PC-3 (cell line): ENCODE data around the gene PHC2. TPM values are rescaled to one million over a fixed set of nuclear protein-coding genes. Genes with fewer than 3 reads are reported as not detected.

ENCODE experiments used
- ATAC-seq: fragments of 200-7000 bp; cut with Tn5 transposase; 2 replicates; pipeline ENCODE4 v1.9.1; 2020; ENCODE audit warnings: mild to moderate bottlenecking, moderate library complexity
- BruUV-seq: library from RNA; stranded (reverse); fragments of 400-500 nt; replicated peaks from 2 replicates; lab custom pipeline; 2021; lab: Mats Ljungman, UMichigan
- CTCF ChIA-PET: fragments of 300-600 bp; sonication (Branson Sonifier 250); formaldehyde crosslinking; loops from one replicate; lab custom pipeline; 2022; ENCODE audit warnings: antibody characterized with exemption; lab: Charles Lee
- POLR2A ChIA-PET: fragments of 300-600 bp; sonication (Branson Sonifier 250); formaldehyde crosslinking; loops from one replicate; lab custom pipeline; 2022; ENCODE audit warnings: antibody characterized with exemption; ENCODE audit not compliant: unreplicated experiment; lab: Charles Lee
- DNase-seq: peaks from one replicate; pipeline ENCODE4 v3.0.0-alpha.2; 2015
- H2AFZ ChIP-seq: fragments of 300-600 bp; sonication (generic); 2 replicates; pipeline ENCODE4 v1.6.0; 2016; ENCODE audit warnings: antibody characterized with exemption, low read length
- H3F3A ChIP-seq: fragments of 300-600 bp; sonication (generic); one replicate; pipeline ENCODE4 v1.6.0; 2017; ENCODE audit warnings: antibody characterized with exemption, low read length, control low read depth, mild to moderate bottlenecking; ENCODE audit not compliant: unreplicated experiment
- H3K27ac ChIP-seq: fragments of 300-600 bp; sonication (generic); 2 replicates; pipeline ENCODE4 v1.5.1; 2016; ENCODE audit warnings: mild to moderate bottlenecking, low read length
- H3K27me3 ChIP-seq: fragments of 300-600 bp; sonication (generic); 2 replicates; pipeline ENCODE4 v1.6.1; 2016; ENCODE audit warnings: low read length, mixed read lengths
- H3K36me3 ChIP-seq: fragments of 300-600 bp; sonication (generic); 2 replicates; pipeline ENCODE4 v1.6.1; 2016; ENCODE audit warnings: low read depth, mixed run types, low read length, mixed read lengths
- H3K4me1 ChIP-seq: fragments of 300-600 bp; sonication (generic); 2 replicates; pipeline ENCODE4 v1.5.1; 2016; ENCODE audit warnings: low read length; ENCODE audit not compliant: insufficient read depth
- H3K4me2 ChIP-seq: fragments of 300-600 bp; sonication (generic); 2 replicates; pipeline ENCODE4 v1.6.0; 2016; ENCODE audit warnings: low read length
- H3K4me3 ChIP-seq: fragments of 300-600 bp; sonication (generic); 2 replicates; pipeline ENCODE4 v1.5.1; 2016; ENCODE audit warnings: mild to moderate bottlenecking, low read length, mixed read lengths
- H3K79me2 ChIP-seq: fragments of 300-600 bp; sonication (generic); 2 replicates; pipeline ENCODE4 v1.6.1; 2017; ENCODE audit warnings: low read length, mixed read lengths
- H3K9ac ChIP-seq: fragments of 300-600 bp; sonication (generic); 2 replicates; pipeline ENCODE4 v1.6.0; 2016; ENCODE audit warnings: mild to moderate bottlenecking, low read length
- H3K9me2 ChIP-seq: fragments of 300-600 bp; sonication (generic); replicated peaks from 2 replicates; pipeline ENCODE4 v1.6.1; 2016; ENCODE audit warnings: mixed run types, low read length, mixed read lengths
- H3K9me3 ChIP-seq: fragments of 300-600 bp; sonication (generic); 2 replicates; pipeline ENCODE4 v1.6.1; 2016; ENCODE audit warnings: low read length, mixed read lengths
- H4K20me1 ChIP-seq: fragments of 300-600 bp; sonication (generic); 2 replicates; pipeline ENCODE4 v1.6.1; 2016; ENCODE audit warnings: low read length, mixed read lengths
- EZH2 ChIP-seq: fragments of 300-600 bp; sonication (generic); IDR thresholded peaks from one replicate; pipeline ENCODE4 v1.6.1; 2017; ENCODE audit warnings: antibody characterized with exemption, mild to moderate bottlenecking, low read length; ENCODE audit not compliant: unreplicated experiment
- EZH2phosphoT487 ChIP-seq: fragments of 300-600 bp; sonication (generic); IDR thresholded peaks from 2 replicates; pipeline ENCODE4 v1.6.1; 2018; ENCODE audit warnings: mild to moderate bottlenecking, antibody characterized with exemption, low read length, borderline replicate concordance
- intact Hi-C: fragments of 100-400 bp; cut with micrococcal nuclease; formaldehyde crosslinking; loops from 2 replicates; pipeline ENCODE4 v1.9.0; 2023
- total RNA-seq: library from RNA; depleted of rRNA; stranded (reverse); fragments of >200 nt; gene quantifications from 2 replicates; pipeline ENCODE4 v1.2.3, GENCODE V29; 2014
- TF ChIP-seq, protein P1 (sequence below): fragments of 300-600 bp; sonication (generic); conservative IDR thresholded peaks from 2 replicates; pipeline ENCODE4 v1.5.1; 2017; ENCODE audit warnings: antibody characterized with exemption, low read depth, mild to moderate bottlenecking, low read length

PHC2 gene
- total RNA-seq, 1 experiment from 2014 or later = 134 TPM

DNA sequence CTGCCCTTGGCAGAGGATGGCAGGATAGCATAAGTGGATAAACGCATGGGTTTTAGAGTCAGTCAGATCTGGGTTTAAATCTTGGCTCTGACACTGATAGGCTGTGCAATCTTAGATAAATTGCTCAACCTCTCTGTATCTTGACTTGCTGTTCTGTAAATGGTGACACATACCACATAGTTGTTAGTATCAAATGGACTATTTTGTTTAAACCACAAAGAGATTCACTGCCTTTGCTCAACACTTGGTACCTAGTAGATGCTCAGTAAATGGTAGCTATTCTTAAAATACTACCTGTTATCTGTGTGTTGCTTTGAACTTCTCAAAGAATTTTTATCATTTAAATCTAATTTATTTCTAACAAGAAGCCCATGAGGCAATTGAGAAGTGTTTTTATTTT lies 70.5 kb downstream of the PHC2 start:
- Histone ChIP-seq H3K79me2 (no peaks in the 10 kb centered on the region), H3K4me1 (no peaks in the 10 kb centered on the region), H2AFZ (no peak overlapping the region), H3K27me3 (no peaks in the 10 kb centered on the region), H3F3A (no peaks in the 10 kb centered on the region), H3K36me3 (peaks cover 33% of the 10 kb centered on the region; the same call in 1 of the 2 replicates), H3K4me3 (no peak overlapping the region), H3K9ac (no peak overlapping the region), H3K4me2 (no peak overlapping the region), H4K20me1 (no peaks in the 10 kb centered on the region), H3K9me3 (no peaks in the 10 kb centered on the region), H3K9me2 (no peaks in the 10 kb centered on the region), H3K27ac (no peak overlapping the region)
- no TSS peak for BruUV-seq
- DNase-seq (no peak), ATAC-seq (no peak)
- ChIA-PET POLR2A (no interaction called here), CTCF (no interaction called here)
- intact Hi-C loops = loop anchor here (10.0 kb wide), 1 partner anchor 254 kb away; no protein-coding TSS in a partner anchor
- TF ChIP-seq, protein P1, sequence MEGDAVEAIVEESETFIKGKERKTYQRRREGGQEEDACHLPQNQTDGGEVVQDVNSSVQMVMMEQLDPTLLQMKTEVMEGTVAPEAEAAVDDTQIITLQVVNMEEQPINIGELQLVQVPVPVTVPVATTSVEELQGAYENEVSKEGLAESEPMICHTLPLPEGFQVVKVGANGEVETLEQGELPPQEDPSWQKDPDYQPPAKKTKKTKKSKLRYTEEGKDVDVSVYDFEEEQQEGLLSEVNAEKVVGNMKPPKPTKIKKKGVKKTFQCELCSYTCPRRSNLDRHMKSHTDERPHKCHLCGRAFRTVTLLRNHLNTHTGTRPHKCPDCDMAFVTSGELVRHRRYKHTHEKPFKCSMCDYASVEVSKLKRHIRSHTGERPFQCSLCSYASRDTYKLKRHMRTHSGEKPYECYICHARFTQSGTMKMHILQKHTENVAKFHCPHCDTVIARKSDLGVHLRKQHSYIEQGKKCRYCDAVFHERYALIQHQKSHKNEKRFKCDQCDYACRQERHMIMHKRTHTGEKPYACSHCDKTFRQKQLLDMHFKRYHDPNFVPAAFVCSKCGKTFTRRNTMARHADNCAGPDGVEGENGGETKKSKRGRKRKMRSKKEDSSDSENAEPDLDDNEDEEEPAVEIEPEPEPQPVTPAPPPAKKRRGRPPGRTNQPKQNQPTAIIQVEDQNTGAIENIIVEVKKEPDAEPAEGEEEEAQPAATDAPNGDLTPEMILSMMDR = no peak
- TF ChIP-seq EZH2phosphoT487 (no peak), EZH2 (no peak)

DNA sequence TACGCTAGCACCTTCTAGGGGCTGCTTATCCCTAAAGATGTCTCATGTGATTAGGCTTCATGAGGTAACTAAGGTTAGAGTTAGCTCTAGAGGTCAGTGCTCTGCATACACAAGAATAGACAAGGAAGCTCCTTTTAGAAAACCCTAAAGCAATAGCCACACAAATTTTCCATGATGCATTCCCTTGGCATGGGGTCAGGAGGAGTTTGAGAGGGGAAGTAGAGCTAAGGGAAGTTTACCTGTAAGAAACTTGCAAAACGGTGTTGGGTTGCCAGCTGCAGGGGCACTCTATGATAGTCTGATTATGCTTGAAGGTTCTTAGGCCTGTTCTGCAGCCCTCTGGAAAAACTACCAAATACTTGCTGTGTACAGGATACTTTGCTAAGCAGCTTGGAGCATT lies 71.0 kb downstream of the PHC2 start:
- Histone ChIP-seq H4K20me1 (no peaks in the 10 kb centered on the region), H3K27ac (no peak overlapping the region), H3F3A (no peaks in the 10 kb centered on the region), H3K9me3 (no peaks in the 10 kb centered on the region), H3K79me2 (no peaks in the 10 kb centered on the region), H3K4me2 (no peak overlapping the region), H3K4me3 (no peak overlapping the region), H3K9me2 (no peaks in the 10 kb centered on the region), H3K4me1 (no peaks in the 10 kb centered on the region), H3K9ac (no peak overlapping the region), H3K27me3 (no peaks in the 10 kb centered on the region), H2AFZ (no peak overlapping the region), H3K36me3 (peaks cover 33% of the 10 kb centered on the region; the same call in 1 of the 2 replicates)
- BruUV-seq = no TSS peak
- no peak; the same call in 1 of the 2 replicates for ATAC-seq
- no peak for DNase-seq
- intact Hi-C loops = loop anchor here (10.0 kb wide), 1 partner anchor 255 kb away; no protein-coding TSS in a partner anchor
- ChIA-PET CTCF (no interaction called here), POLR2A (no interaction called here)
- TF ChIP-seq, protein P1 = no peak
- no peak for TF ChIP-seq EZH2phosphoT487
- TF ChIP-seq EZH2 = no peak

DNA sequence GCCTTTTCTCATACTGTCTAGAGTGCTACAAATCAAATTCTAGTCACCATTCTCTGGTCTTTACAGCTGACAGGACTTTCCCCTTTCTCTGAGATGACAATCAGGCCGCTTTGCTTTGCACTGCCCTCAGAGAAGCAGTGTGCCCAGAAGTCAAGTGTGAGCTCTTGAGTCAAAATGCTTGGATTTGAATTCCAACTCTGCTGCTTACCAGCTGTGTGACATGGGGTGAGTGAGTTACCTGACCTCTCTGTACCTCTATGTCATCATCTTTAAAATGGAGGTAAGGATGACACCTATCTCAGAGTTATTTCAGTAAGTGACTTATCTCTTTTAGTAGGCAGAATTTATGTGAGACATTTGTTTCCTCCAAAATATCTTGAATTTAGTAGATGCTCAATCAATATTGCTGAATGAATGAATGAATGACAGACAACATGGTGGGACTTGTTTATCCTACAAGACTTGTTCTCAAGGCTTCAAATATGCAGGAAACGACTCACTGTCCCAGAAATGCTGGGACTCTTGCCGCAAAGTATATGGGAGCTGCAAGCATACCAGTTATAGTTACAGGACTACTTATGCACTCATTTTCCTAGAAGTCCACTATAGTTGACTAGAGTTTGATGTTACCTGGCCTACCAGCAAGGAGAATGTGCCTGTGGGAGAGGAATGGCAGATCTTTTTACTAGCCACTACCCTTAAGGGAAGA lies 71.9 kb downstream of the PHC2 start:
- CTCF ChIA-PET = no interaction called here
- Histone ChIP-seq H3K36me3 (peaks cover 33% of the 10 kb centered on the region; the same call in 1 of the 2 replicates), H3K9me2 (no peaks in the 10 kb centered on the region), H3K4me1 (no peaks in the 10 kb centered on the region), H3K9me3 (no peaks in the 10 kb centered on the region), H3K27ac (no peak overlapping the region), H2AFZ (no peak overlapping the region), H4K20me1 (no peaks in the 10 kb centered on the region), H3K27me3 (no peaks in the 10 kb centered on the region), H3K9ac (no peak overlapping the region), H3K4me2 (no peak overlapping the region), H3K4me3 (no peak overlapping the region), H3F3A (no peaks in the 10 kb centered on the region), H3K79me2 (no peaks in the 10 kb centered on the region)
- BruUV-seq = no TSS peak
- ATAC-seq (0 out of 2 replicates have a peak, but pooled peaks have one; percentile 12), DNase-seq (peak; percentile 23)
- intact Hi-C loops = no loop called here
- POLR2A ChIA-PET = no interaction called here
- TF ChIP-seq, protein P1 = no peak
- TF ChIP-seq EZH2 = no peak
- no peak for TF ChIP-seq EZH2phosphoT487
